Measurements from ENCODE around the gene EFCAB12.

DNA sequence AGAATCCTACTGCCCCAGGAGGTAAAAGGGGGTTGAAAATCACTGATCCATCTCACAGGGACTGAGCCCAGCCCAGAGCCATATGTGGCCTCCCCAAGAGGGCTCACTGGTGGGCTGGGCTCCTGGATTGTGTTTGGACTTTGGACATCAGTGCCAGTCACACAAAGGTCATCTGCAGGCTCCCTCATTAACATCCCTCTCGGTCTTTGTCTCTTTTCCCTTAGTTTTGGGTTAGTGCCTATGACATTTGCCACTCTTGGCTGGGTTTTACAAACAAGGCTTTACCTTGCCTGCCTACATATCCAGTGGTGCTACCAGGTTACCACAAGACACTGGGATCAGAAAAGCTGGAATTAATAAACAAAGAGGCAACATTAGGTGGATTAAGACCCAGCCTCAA, 39.5 kb upstream of the EFCAB12 start:
- no peak for TF ChIP-seq FOXM1 (IDR thresholded peaks at IDR 0.05; ENCODE audit: borderline replicate concordance, low read depth)
- no peak for TF ChIP-seq CEBPB (IDR thresholded peaks at IDR 0.05)
- TF ChIP-seq EP300 (IDR thresholded peaks at IDR 0.05; ENCODE audit: borderline replicate concordance), result no peak
- TF ChIP-seq YY1 (IDR thresholded peaks at IDR 0.05; ENCODE audit: low read depth), result no peak
- TF ChIP-seq TAF1 (IDR thresholded peaks at IDR 0.05; ENCODE audit: low read depth), result no peak
- TF ChIP-seq EGR1 (IDR thresholded peaks at IDR 0.05), result no peak
- TF ChIP-seq TEAD4 (IDR thresholded peaks at IDR 0.05), result no peak
- TF ChIP-seq, protein P1, sequence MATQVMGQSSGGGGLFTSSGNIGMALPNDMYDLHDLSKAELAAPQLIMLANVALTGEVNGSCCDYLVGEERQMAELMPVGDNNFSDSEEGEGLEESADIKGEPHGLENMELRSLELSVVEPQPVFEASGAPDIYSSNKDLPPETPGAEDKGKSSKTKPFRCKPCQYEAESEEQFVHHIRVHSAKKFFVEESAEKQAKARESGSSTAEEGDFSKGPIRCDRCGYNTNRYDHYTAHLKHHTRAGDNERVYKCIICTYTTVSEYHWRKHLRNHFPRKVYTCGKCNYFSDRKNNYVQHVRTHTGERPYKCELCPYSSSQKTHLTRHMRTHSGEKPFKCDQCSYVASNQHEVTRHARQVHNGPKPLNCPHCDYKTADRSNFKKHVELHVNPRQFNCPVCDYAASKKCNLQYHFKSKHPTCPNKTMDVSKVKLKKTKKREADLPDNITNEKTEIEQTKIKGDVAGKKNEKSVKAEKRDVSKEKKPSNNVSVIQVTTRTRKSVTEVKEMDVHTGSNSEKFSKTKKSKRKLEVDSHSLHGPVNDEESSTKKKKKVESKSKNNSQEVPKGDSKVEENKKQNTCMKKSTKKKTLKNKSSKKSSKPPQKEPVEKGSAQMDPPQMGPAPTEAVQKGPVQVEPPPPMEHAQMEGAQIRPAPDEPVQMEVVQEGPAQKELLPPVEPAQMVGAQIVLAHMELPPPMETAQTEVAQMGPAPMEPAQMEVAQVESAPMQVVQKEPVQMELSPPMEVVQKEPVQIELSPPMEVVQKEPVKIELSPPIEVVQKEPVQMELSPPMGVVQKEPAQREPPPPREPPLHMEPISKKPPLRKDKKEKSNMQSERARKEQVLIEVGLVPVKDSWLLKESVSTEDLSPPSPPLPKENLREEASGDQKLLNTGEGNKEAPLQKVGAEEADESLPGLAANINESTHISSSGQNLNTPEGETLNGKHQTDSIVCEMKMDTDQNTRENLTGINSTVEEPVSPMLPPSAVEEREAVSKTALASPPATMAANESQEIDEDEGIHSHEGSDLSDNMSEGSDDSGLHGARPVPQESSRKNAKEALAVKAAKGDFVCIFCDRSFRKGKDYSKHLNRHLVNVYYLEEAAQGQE (IDR thresholded peaks at IDR 0.05; ENCODE audit: low read depth), result no peak
- no peak for TF ChIP-seq RAD21 (IDR thresholded peaks at IDR 0.05; ENCODE audit: low read depth)
- TF ChIP-seq, protein P2, sequence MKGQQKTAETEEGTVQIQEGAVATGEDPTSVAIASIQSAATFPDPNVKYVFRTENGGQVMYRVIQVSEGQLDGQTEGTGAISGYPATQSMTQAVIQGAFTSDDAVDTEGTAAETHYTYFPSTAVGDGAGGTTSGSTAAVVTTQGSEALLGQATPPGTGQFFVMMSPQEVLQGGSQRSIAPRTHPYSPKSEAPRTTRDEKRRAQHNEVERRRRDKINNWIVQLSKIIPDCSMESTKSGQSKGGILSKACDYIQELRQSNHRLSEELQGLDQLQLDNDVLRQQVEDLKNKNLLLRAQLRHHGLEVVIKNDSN (IDR thresholded peaks at IDR 0.05), result no peak
- no peak for TF ChIP-seq TCF12 (IDR thresholded peaks at IDR 0.05; ENCODE audit: low read depth)
- no peak for TF ChIP-seq CREB1 (IDR thresholded peaks at IDR 0.05; ENCODE audit: low read depth)
- TF ChIP-seq, protein P3, sequence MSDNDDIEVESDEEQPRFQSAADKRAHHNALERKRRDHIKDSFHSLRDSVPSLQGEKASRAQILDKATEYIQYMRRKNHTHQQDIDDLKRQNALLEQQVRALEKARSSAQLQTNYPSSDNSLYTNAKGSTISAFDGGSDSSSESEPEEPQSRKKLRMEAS (IDR thresholded peaks at IDR 0.05), result no peak
- TF ChIP-seq NFIC (IDR thresholded peaks at IDR 0.05), result no peak
